K562 (cell line): ENCODE results near the gene IRGQ. TPM values are rescaled to one million over a fixed set of nuclear protein-coding genes. Genes with fewer than 3 reads are reported as not detected.

Experiments
- BHLHE40 ChIP-seq: IDR thresholded peaks from 2 replicates; pipeline ENCODE4 v1.6.1; 2011; ENCODE audit warnings: low read length, improper control_type of control experiment
- CCNT2 ChIP-seq: IDR thresholded peaks from 2 replicates; pipeline ENCODE4 v1.6.1; 2011; ENCODE audit warnings: borderline replicate concordance, low read depth, mild to moderate bottlenecking, moderate library complexity, mixed read lengths, low read length; ENCODE audit not compliant: insufficient read length; ENCODE audit errors: extremely low read depth
- CEBPB ChIP-seq: fragments of 450-650 bp; IDR thresholded peaks from 2 replicates; pipeline ENCODE4 v1.6.1; 2016; ENCODE audit warnings: missing genetic modification characterization, missing compliant biosample characterization
- HMG20B ChIP-seq: fragments of 250-450 bp; sonication (Bioruptor Pico); IDR thresholded peaks from 2 replicates; pipeline ENCODE4 v1.5.0; 2021; ENCODE audit warnings: mild to moderate bottlenecking
- JUND ChIP-seq, 2 experiments: IDR thresholded peaks; 2 replicates in 1 of 2; 3 replicates in 1 of 2; pipeline ENCODE4 v1.6.1; 2011; ENCODE audit warnings: borderline replicate concordance in 2 of 2, low read depth in 2 of 2, low read length in 2 of 2, improper control_type of control experiment in 1 of 2, missing biosample characterization in 1 of 2, missing genetic modification characterization in 1 of 2, missing genetic modification reagents in 1 of 2
- MIER1 ChIP-seq: fragments of 450-650 bp; IDR thresholded peaks from 2 replicates; pipeline ENCODE4 v1.6.1; 2016; ENCODE audit warnings: antibody characterized with exemption, mild to moderate bottlenecking, low read depth
- MYNN ChIP-seq, 2 experiments: sonication (generic); formaldehyde crosslinking in 1 of 2; IDR thresholded peaks; 2 replicates each; pipeline versions ENCODE4 v1.5.0 to v1.6.1; 2016 to 2020; ENCODE audit warnings: antibody characterized with exemption in 1 of 2, missing genetic modification reagents in 1 of 2
- NR2C2 ChIP-seq, 2 experiments: fragments of 200-800 bp in 1 of 2; sonication (Bioruptor generic) in 1 of 2; sonication (generic) in 1 of 2; formaldehyde crosslinking in 1 of 2; IDR thresholded peaks; 2 replicates each; pipeline versions ENCODE4 v1.6.1 to v1.8.0; 2016 to 2022; ENCODE audit warnings: mild to moderate bottlenecking in 1 of 2, missing compliant biosample characterization in 1 of 2, missing genetic modification characterization in 1 of 2, missing genetic modification reagents in 1 of 2
- SAFB ChIP-seq: fragments of 200-400 bp; formaldehyde crosslinking; IDR thresholded peaks from 2 replicates; pipeline ENCODE4 v1.6.1; 2017; ENCODE audit warnings: low read depth, low read length, borderline replicate concordance
- SIN3A ChIP-seq, 2 experiments: fragments of 150-350 bp in 1 of 2; IDR thresholded peaks; 2 replicates each; pipeline ENCODE4 v1.6.1; 2011 to 2016; ENCODE audit warnings: borderline replicate concordance in 2 of 2, low read depth in 2 of 2, low read length in 2 of 2, mild to moderate bottlenecking in 2 of 2, moderate library complexity in 2 of 2; ENCODE audit not compliant: control insufficient read depth in 1 of 2
- TAF7 ChIP-seq: fragments of 450-650 bp; IDR thresholded peaks from 2 replicates; pipeline ENCODE4 v1.6.1; 2016; ENCODE audit warnings: missing genetic modification characterization, missing compliant biosample characterization
- TBL1XR1 ChIP-seq, 2 experiments: IDR thresholded peaks; 2 replicates each; pipeline ENCODE4 v1.6.1; 2012; ENCODE audit warnings: improper control_type of control experiment in 2 of 2, low read length in 2 of 2, mild to moderate bottlenecking in 1 of 2
- TCF7 ChIP-seq: sonication (generic); IDR thresholded peaks from 2 replicates; pipeline ENCODE4 v1.6.1; 2016; ENCODE audit warnings: antibody characterized with exemption, borderline replicate concordance
- TEAD1 ChIP-seq, 2 experiments: fragments of 450-650 bp in 1 of 2; sonication (generic) in 1 of 2; formaldehyde crosslinking; IDR thresholded peaks; 2 replicates each; pipeline versions ENCODE4 v1.4.0 to v1.8.0; 2020 to 2022; ENCODE audit warnings: mild to moderate bottlenecking in 2 of 2, missing genetic modification reagents in 1 of 2
- ZBTB7A ChIP-seq: IDR thresholded peaks from 2 replicates; pipeline ENCODE4 v1.6.1; 2011; ENCODE audit warnings: low read depth, mild to moderate bottlenecking, low read length, moderate library complexity, borderline replicate concordance; ENCODE audit not compliant: control insufficient read depth
- ZNF175 ChIP-seq: fragments of 200-800 bp; sonication (Bioruptor generic); IDR thresholded peaks from 2 replicates; pipeline ENCODE4 v1.6.1; 2016; ENCODE audit warnings: low read depth, mild to moderate bottlenecking, missing genetic modification characterization, missing compliant biosample characterization
- ZNF263 ChIP-seq: sonication (generic); formaldehyde crosslinking; IDR thresholded peaks from 2 replicates; pipeline ENCODE4 v1.8.0; 2022; ENCODE audit warnings: mild to moderate bottlenecking, missing genetic modification reagents, borderline replicate concordance
- ZNF57 ChIP-seq: fragments of 450-650 bp; formaldehyde crosslinking; IDR thresholded peaks from 2 replicates; pipeline ENCODE4 v1.4.0; 2020; ENCODE audit warnings: mild to moderate bottlenecking, moderate library complexity
- polyA plus RNA-seq, 8 experiments: library from polyadenylated mRNA; depleted of rRNA in 4 of 8; stranded (reverse) in 5 of 8; unstranded in 3 of 8; fragments of >200 nt; fragmentation: Nextera tagmentation in 2 of 8; fragmentation: Illumina TruSeq in 1 of 8; extraction: Ambion mirVana in 2 of 8; extraction: Trizol in 1 of 8; gene quantifications; 2 replicates each; pipeline versions ENCODE4 v1.2.1 to v1.2.3, GENCODE V29; 2011 to 2014; ENCODE audit warnings: inconsistent platforms in 1 of 8, missing spikeins in 1 of 8
- total RNA-seq, 7 experiments: library from RNA; depleted of rRNA in 6 of 7; stranded (reverse); fragments of >200 nt in 6 of 7; fragmentation: Illumina TruSeq in 2 of 7; extraction: Trizol in 2 of 7; gene quantifications; 2 replicates each; pipeline versions ENCODE4 v1.2.1 to v1.2.3, GENCODE V29; 2011 to 2021; ENCODE audit warnings: low replicate concordance in 1 of 7
- TF ChIP-seq, protein P1 (sequence below), 2 experiments: fragments of 450-650 bp in 1 of 2; IDR thresholded peaks; 2 replicates each; pipeline ENCODE4 v1.6.1; 2011 to 2017; ENCODE audit warnings: low read depth in 2 of 2, antibody characterized with exemption in 1 of 2, borderline replicate concordance in 1 of 2, low read length in 1 of 2, mild to moderate bottlenecking in 1 of 2, mixed read lengths in 1 of 2; ENCODE audit not compliant: control insufficient read depth in 1 of 2
- TF ChIP-seq, protein P2 (sequence below), 2 experiments: fragments of 450-650 bp in 1 of 2; sonication (generic) in 1 of 2; formaldehyde crosslinking in 1 of 2; IDR thresholded peaks in 1 of 2; conservative IDR thresholded peaks in 1 of 2; 2 replicates each; pipeline versions ENCODE4 v1.6.1 to v1.8.1; 2016 to 2023; ENCODE audit warnings: mild to moderate bottlenecking in 2 of 2, moderate library complexity in 2 of 2, inconsistent platforms in 1 of 2, missing genetic modification reagents in 1 of 2

Gene IRGQ
- total and polyA plus RNA-seq, 9 of the 15 experiments (the other 6 are each of a cell fraction or from before 2014, with no cell fraction given) = 3.5 to 19.2 (median 7.9) TPM

GRCh38 chr19:43619262-43620060, 23.5 kb upstream of the IRGQ start, which contains the start of gene ZNF428 (continued):
- TF ChIP-seq SAFB (0 out of 2 replicates have a peak, but pooled peaks have one; percentile 3), MYNN (IDR thresholded peaks at IDR 0.05) (peak; percentile 81; the same call in 1 of the 2 replicates), MYNN (CRISPR knock-in tag; IDR thresholded peaks at IDR 0.05) (peak; percentile 72; the same call in 1 of the 2 replicates), TBL1XR1 (IDR thresholded peaks at IDR 0.05; ENCODE audit: low read length in 2 of 2) (peak in 1 of 2 experiments; percentile 16; a peak in 1 of 4 replicates), TCF7 (no peak), NR2C2 (CRISPR knock-in tag; IDR thresholded peaks at IDR 0.05) (no peak), NR2C2 (tag; IDR thresholded peaks at IDR 0.05) (peak; percentile 59), MIER1 (no peak), CCNT2 (peak; percentile 79), HMG20B (CRISPR knock-in tag) (no peak), CEBPB (tag) (peak; percentile 45), TEAD1 (CRISPR knock-in tag; IDR thresholded peaks at IDR 0.05) (0 out of 4 replicates have a peak, but pooled peaks have one; percentile 3 to 73), ZNF263 (peak; percentile 38; the same call in 1 of the 2 replicates), SIN3A (IDR thresholded peaks at IDR 0.05; ENCODE audit: borderline replicate concordance in 2 of 2, control insufficient read depth in 1 of 2, low read depth in 2 of 2, low read length in 2 of 2) (no peak), ZNF57 (CRISPR knock-in tag) (no peak), ZNF175 (0 out of 2 replicates have a peak, but pooled peaks have one; percentile 26), BHLHE40 (0 out of 2 replicates have a peak, but pooled peaks have one; percentile 10), JUND (IDR thresholded peaks at IDR 0.05; ENCODE audit: borderline replicate concordance, low read depth, low read length) (peak; percentile 1; the same call in 1 of the 2 replicates), JUND (tag; IDR thresholded peaks at IDR 0.05; ENCODE audit: borderline replicate concordance, low read depth, low read length) (no peak), TAF7 (tag) (peak; percentile 56; the same call in 1 of the 2 replicates), ZBTB7A (peak; percentile 33)
- TF ChIP-seq, protein P1, sequence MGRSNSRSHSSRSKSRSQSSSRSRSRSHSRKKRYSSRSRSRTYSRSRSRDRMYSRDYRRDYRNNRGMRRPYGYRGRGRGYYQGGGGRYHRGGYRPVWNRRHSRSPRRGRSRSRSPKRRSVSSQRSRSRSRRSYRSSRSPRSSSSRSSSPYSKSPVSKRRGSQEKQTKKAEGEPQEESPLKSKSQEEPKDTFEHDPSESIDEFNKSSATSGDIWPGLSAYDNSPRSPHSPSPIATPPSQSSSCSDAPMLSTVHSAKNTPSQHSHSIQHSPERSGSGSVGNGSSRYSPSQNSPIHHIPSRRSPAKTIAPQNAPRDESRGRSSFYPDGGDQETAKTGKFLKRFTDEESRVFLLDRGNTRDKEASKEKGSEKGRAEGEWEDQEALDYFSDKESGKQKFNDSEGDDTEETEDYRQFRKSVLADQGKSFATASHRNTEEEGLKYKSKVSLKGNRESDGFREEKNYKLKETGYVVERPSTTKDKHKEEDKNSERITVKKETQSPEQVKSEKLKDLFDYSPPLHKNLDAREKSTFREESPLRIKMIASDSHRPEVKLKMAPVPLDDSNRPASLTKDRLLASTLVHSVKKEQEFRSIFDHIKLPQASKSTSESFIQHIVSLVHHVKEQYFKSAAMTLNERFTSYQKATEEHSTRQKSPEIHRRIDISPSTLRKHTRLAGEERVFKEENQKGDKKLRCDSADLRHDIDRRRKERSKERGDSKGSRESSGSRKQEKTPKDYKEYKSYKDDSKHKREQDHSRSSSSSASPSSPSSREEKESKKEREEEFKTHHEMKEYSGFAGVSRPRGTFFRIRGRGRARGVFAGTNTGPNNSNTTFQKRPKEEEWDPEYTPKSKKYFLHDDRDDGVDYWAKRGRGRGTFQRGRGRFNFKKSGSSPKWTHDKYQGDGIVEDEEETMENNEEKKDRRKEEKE (IDR thresholded peaks at IDR 0.05; ENCODE audit: borderline replicate concordance in 1 of 2, control insufficient read depth in 1 of 2, low read depth in 2 of 2, low read length in 1 of 2) = no peak
- TF ChIP-seq, protein P2, sequence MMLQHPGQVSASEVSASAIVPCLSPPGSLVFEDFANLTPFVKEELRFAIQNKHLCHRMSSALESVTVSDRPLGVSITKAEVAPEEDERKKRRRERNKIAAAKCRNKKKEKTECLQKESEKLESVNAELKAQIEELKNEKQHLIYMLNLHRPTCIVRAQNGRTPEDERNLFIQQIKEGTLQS (IDR thresholded peaks at IDR 0.05) = no peak
- TF ChIP-seq, protein P2 (CRISPR knock-in tag; conservative IDR thresholded peaks at IDR 0.05) = peak; percentile 21; the same call in 1 of the 2 replicates
